ENCODE measurements around the gene FOXO3. TPM values are rescaled to one million over a fixed set of nuclear protein-coding genes. Genes with fewer than 3 reads are reported as not detected.
A peak's percentile ranks its signal among the peaks of the same experiment; 100 is the strongest.
"Not testable (repeated sequence)": the region's sequence is repeated elsewhere in the genome, so short reads cannot be mapped to it uniquely, and the experiment has no call there.

FOXO3 gene
- total RNA-seq, 4 donors from 2014 or later = 52.3 to 71.2 (median 61.3) TPM

DNA sequence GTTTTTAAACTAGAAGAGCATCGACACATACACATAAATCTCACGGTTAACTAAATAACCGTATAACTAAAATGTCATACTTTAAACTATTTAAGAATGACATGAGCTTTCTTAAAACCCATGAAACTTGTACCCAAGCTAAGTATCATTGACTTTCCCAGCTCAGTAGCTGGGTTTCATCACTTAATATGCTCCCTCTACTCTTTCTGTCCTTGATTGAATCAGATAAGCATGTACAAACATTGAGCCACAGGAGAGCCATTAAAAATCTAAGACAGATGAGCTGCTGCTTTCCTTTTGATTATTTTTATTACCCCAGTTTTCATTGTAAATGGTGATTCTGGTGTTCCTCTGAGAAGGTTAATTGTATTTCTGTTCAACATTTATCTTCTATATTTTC, 115.8 kb downstream of the FOXO3 start:
- Histone ChIP-seq H3K27ac (peak overlapping the region; percentile 57 to 61), H3K4me1 (peaks cover 12 to 14% of the 10 kb centered on the region in 2 donors), H3K9me3 (no peaks in the 10 kb centered on the region), H3K36me3 (no peaks in the 10 kb centered on the region), H3K4me3 (no peak overlapping the region), H3K27me3 (no peaks in the 10 kb centered on the region)
- intact Hi-C loops (cut with DNase I; ENCODE audit: low total_unique reads) = loop anchor here (10.0 kb wide), 1 partner anchor 112 kb away; the partner anchor contains the start of gene FOXO3
- no peak for DNase-seq
- TF ChIP-seq POLR2A (IDR thresholded peaks at IDR 0.05) = no peak
- TF ChIP-seq, protein P1, sequence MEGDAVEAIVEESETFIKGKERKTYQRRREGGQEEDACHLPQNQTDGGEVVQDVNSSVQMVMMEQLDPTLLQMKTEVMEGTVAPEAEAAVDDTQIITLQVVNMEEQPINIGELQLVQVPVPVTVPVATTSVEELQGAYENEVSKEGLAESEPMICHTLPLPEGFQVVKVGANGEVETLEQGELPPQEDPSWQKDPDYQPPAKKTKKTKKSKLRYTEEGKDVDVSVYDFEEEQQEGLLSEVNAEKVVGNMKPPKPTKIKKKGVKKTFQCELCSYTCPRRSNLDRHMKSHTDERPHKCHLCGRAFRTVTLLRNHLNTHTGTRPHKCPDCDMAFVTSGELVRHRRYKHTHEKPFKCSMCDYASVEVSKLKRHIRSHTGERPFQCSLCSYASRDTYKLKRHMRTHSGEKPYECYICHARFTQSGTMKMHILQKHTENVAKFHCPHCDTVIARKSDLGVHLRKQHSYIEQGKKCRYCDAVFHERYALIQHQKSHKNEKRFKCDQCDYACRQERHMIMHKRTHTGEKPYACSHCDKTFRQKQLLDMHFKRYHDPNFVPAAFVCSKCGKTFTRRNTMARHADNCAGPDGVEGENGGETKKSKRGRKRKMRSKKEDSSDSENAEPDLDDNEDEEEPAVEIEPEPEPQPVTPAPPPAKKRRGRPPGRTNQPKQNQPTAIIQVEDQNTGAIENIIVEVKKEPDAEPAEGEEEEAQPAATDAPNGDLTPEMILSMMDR (IDR thresholded peaks at IDR 0.05) = no peak

DNA sequence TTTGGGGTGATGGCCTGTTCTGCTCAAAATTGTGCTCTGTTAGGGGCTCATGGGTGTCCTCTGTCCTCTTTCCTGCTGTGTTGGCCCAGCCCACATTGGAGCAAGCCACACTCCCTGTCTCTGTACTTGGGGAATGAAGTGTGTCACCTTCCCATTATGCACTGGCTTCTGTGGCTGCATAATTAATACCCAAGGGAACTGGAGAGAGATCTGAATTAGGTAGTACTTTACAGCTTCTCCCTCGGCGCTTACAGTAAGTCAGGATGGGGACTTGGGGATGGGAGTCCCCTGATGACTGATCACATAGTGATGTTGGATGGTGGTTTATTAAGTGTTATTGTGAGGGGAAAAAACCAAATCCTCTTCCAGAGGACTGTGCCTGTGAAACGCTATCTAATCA, 116.6 kb downstream of the FOXO3 start:
- Histone ChIP-seq H3K4me1 (peaks cover 11 to 14% of the 10 kb centered on the region in 2 donors), H3K36me3 (no peaks in the 10 kb centered on the region), H3K27me3 (no peaks in the 10 kb centered on the region), H3K9me3 (no peaks in the 10 kb centered on the region), H3K27ac (peak overlapping the region; percentile 57 to 61), H3K4me3 (no peak overlapping the region)
- no peak for DNase-seq
- TF ChIP-seq, protein P1 (IDR thresholded peaks at IDR 0.05) = no peak
- no peak for TF ChIP-seq POLR2A (IDR thresholded peaks at IDR 0.05)
- intact Hi-C loops (cut with DNase I; ENCODE audit: low total_unique reads) = loop anchor here (10.0 kb wide), 1 partner anchor 113 kb away; the partner anchor contains the start of gene FOXO3

DNA sequence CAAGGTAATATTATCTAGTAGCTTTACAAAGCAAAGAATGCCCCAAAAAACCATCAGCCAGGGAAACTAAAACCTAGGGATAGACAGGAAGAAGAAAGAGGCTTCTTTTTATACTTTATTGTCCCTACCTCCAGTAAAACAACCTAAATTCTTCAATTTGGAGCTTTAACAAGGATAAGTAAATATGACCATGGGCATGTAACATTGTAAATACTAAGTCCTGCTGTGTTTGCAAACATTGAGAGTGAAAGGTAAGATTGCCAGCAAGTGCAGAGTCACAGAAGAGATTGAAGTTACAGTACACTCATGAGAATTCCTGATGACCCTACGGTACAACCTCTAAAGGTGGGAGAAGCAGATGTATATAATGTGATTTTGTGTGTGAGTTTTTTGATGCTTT, 117.2 kb downstream of the FOXO3 start:
- Histone ChIP-seq H3K36me3 (no peaks in the 10 kb centered on the region), H3K4me3 (no peak overlapping the region), H3K27ac (no peak overlapping the region), H3K9me3 (no peaks in the 10 kb centered on the region), H3K27me3 (no peaks in the 10 kb centered on the region), H3K4me1 (peaks cover 11 to 14% of the 10 kb centered on the region in 2 donors)
- no peak for DNase-seq
- TF ChIP-seq, protein P1 (IDR thresholded peaks at IDR 0.05) = no peak
- TF ChIP-seq POLR2A (IDR thresholded peaks at IDR 0.05) = no peak
- intact Hi-C loops (cut with DNase I; ENCODE audit: low total_unique reads) = loop anchor here (10.0 kb wide), 1 partner anchor 113 kb away; the partner anchor contains the start of gene FOXO3

DNA sequence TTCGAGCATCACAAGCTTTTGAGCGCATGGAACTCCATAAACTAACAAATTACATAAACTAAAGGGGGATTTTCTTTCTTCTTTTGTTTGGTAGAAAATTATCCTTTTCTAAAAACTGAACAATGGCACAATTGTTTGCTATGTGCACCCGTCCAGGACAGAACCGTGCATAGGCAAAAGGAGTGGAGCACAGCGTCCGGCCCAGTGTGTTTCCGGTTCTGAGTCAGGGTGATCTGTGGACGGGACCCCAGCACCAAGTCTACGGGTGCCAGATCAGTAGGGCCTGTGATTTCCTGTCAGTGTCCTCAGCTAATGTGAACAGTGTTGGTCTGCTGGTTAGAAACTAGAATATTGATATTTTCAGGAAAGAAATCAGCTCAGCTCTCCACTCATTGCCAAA, 119.6 kb downstream of the FOXO3 start:
- DNase-seq; H3K27ac ChIP-seq; H3K36me3 ChIP-seq; H3K9me3 ChIP-seq; H3K4me3 ChIP-seq; intact Hi-C loops (cut with DNase I; ENCODE audit: low total_unique reads); H3K27me3 ChIP-seq: not testable (repeated sequence)
- H3K4me1 ChIP-seq = peaks cover 6 to 11% of the 10 kb centered on the region in 2 donors

DNA sequence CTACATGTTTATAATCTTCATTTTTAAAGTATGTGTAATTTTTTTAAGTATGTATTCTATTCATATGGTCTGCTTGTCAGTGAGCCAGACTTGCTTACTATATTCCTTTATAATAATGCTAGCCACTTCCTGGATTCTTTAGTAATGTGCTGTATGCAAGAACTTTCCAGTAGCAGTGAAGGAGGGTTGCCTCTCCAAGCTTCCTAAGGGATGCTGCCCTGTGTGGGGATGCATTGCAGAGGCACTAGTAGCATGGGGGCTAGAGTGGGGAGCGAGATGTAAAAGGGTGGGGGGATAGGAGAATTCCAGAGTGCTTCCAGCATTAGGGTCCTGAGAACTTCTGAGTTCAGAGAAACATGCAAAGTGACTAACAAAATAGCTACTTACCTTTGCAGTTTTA, 121.0 kb downstream of the FOXO3 start:
- DNase-seq; H3K4me1 ChIP-seq; H3K27me3 ChIP-seq; intact Hi-C loops (cut with DNase I; ENCODE audit: low total_unique reads); H3K36me3 ChIP-seq; H3K4me3 ChIP-seq; H3K27ac ChIP-seq; H3K9me3 ChIP-seq: not testable (repeated sequence)

DNA sequence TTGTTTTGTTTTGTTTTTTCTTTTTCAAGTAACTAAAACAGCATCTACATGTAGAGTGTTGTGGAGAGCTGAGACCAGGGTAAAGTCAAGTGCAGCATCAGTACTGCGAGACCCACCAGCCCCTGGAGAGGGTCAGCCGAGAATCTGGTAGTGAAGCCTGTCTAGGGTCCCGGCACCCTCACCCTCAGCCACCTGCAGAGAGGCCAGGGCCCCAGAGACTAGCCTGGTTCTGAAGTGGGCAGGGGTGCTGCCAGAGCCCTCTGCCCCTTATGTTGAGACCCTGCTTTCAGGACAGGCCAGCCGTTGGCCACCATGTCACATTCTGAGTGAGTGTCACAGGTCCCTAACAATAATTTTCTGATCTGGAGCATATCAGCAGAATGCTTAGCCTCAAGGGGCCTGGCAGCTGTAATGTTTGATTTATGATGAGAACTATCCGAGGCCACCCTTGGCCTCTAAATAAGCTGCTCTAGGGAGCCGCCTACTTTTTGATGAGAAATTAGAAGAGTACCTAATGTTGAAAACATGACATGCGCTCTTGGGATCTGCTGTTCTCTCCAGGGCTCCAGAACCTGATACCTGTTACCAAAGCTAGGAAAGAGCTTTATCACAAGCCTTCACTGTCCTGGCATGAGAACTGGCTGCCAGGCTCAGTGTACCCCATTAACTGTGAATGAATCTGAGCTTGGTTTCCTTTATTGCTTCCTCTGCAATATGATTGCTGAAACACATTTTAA, 121.8 kb downstream of the FOXO3 start:
- H3K27me3 ChIP-seq; H3K4me1 ChIP-seq; H3K9me3 ChIP-seq; H3K36me3 ChIP-seq; DNase-seq; H3K4me3 ChIP-seq; H3K27ac ChIP-seq; intact Hi-C loops (cut with DNase I; ENCODE audit: low total_unique reads): not testable (repeated sequence)

DNA sequence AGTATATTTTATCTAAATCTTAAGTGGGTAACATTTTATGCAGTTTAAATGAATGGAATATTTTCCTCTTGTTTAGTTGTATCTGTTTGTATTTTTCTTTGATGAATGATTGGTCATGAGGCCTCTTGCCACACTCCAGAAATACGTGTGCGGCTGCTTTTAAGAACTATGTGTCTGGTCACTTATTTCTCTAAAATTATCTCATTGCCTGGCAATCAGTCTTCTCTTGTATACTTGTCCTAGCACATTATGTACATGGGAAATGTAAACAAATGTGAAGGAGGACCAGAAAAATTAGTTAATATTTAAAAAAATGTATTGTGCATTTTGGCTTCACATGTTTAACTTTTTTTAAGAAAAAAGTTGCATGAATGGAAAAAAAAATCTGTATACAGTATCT, 123.3 kb downstream of the FOXO3 start:
- H3K27me3 ChIP-seq; H3K36me3 ChIP-seq; H3K9me3 ChIP-seq; H3K4me3 ChIP-seq; H3K4me1 ChIP-seq; DNase-seq; intact Hi-C loops (cut with DNase I; ENCODE audit: low total_unique reads); H3K27ac ChIP-seq: not testable (repeated sequence)

Data from uterus (tissue), 4 donors.